ENCODE results near the gene KDM8.

KDM8 gene

GRCh38 chr16:27267037-27267677 lies 63.8 kb downstream of the KDM8 start:
- H3K27ac ChIP-seq (replicated peaks; ENCODE audit: low read length) = no peak overlapping the region
- peaks cover 5 to 8% of the 10 kb centered on the region in 2 donors for H3K4me1 ChIP-seq (ENCODE audit: control insufficient read depth in 2 of 2, insufficient read depth in 1 of 2, low read depth in 1 of 2, low read length in 2 of 2)
- no peak overlapping the region for H2AFZ ChIP-seq (ENCODE audit: low read length)
- no peak overlapping the region for H2BK15ac ChIP-seq (ENCODE audit: low read length)
- H3K23ac ChIP-seq (ENCODE audit: low read depth, low read length, poor library complexity) = no peak overlapping the region
- no peak overlapping the region for H3K4me2 ChIP-seq (ENCODE audit: insufficient read depth, low read length, poor library complexity, severe bottlenecking)
- H2BK120ac ChIP-seq (ENCODE audit: low read depth, low read length) = no peak overlapping the region
- H3K36me3 ChIP-seq (replicated peaks in 1 of 2; ENCODE audit: control insufficient read depth in 2 of 2, insufficient read depth in 2 of 2, low read length in 2 of 2) = peaks cover 0 to 6% of the 10 kb centered on the region in 2 donors
- no peak overlapping the region for H2AK5ac ChIP-seq (ENCODE audit: low read depth, low read length)
- H3K27me3 ChIP-seq (ENCODE audit: control insufficient read depth in 3 of 3, insufficient read depth in 3 of 3, low read depth in 1 of 3, low read length in 3 of 3) = no peaks in the 10 kb centered on the region
- no peak overlapping the region for H3K9ac ChIP-seq (ENCODE audit: low read depth, low read length, poor library complexity)
- no peak overlapping the region for H4K91ac ChIP-seq (ENCODE audit: low read depth, low read length, poor library complexity)
- H3K18ac ChIP-seq (ENCODE audit: low read length) = no peak overlapping the region
- H3K14ac ChIP-seq (ENCODE audit: low read length) = no peak overlapping the region
- no peaks in the 10 kb centered on the region for H3K9me3 ChIP-seq (replicated peaks in 1 of 2; ENCODE audit: control insufficient read depth in 2 of 2, insufficient read depth in 1 of 2, low read depth in 1 of 2, low read length in 2 of 2)
- no peak for DNase-seq (ENCODE audit: low spot score)
- H4K8ac ChIP-seq (ENCODE audit: low read depth, low read length) = no peak overlapping the region
- H3K4me3 ChIP-seq (ENCODE audit: low read length in 2 of 2) = no peak overlapping the region
- 100% methylated on average over 1 of the region's 8 CpGs; no CpG with 5 or more reads in 1 of the 2 donors for WGBS, 2 donors (ENCODE audit: extremely low coverage in 2 of 2, insufficient read length in 2 of 2, insufficient replicate concordance in 1 of 2)
- H2BK5ac ChIP-seq (ENCODE audit: low read length) = no peak overlapping the region
- no peak overlapping the region for H3K4ac ChIP-seq (ENCODE audit: low read length)
- H3K79me1 ChIP-seq (ENCODE audit: low read depth, low read length) = no peaks in the 10 kb centered on the region
- H2BK12ac ChIP-seq (ENCODE audit: low read length) = no peak overlapping the region

DNA sequence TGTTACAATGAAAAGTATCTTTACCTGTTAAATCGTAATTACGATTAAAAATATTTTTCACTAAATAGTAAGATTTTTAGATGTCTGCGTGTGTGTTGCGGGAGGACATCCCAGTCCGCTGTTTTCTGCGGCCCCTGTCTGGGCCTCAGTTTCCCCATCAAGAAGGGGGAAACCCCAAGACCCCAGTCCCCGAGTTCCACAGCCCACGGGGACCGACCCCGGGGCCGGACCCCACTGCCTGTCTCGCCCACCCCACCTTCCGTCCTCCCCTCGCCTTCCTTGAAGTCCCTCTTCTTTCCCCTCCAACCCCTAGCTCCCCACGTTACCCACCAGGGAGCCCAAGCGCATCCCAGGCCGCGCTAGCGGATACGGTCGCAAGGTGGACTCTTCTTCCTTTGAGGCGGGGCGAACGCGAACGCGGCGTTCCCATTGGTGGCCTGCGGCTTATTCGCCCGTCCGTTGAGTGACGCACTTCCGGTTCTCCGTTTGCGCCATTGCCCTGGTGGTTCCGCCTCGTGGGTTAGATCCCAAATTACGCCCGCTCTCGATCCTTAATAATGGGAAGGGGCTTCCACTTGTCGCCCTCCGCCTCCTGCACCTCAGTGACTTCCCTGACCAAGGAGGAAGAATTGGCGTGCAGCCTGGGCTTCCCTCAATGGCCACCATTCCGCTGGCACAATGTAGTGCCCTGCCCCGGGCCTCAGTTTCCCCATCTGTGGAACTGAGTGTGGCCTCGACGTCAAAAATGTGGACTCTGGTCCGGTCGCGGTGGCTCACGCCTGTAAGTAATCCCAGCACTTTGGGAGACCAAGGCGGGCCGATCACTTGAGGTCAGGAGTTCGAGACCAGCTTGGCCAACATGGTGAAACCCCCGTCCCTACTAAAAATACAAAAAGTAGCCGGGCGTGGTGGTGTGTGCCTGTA lies 65.3 kb downstream of the KDM8 start, which contains the start of gene NSMCE1:
Gene NSMCE1, minus strand, starts transcription at position 397 of the 924 bp plus-strand sequence. CDS start 11,202 bp downstream, outside the sequence.
- H3K27me3 ChIP-seq (ENCODE audit: control insufficient read depth in 3 of 3, insufficient read depth in 3 of 3, low read depth in 1 of 3, low read length in 3 of 3) = no peaks in the 10 kb centered on the region
- DNase-seq (ENCODE audit: low spot score) = peak; percentile 85
- H3K9ac ChIP-seq (ENCODE audit: low read depth, low read length, poor library complexity) = peak within 1 kb of the TSS; percentile 79
- peak within 1 kb of the TSS; percentile 9 for H3K23ac ChIP-seq (ENCODE audit: low read depth, low read length, poor library complexity)
- no peak within 1 kb of the TSS for H3K14ac ChIP-seq (ENCODE audit: low read length)
- peak within 1 kb of the TSS; percentile 57 for H2AK5ac ChIP-seq (ENCODE audit: low read depth, low read length)
- H2BK5ac ChIP-seq (ENCODE audit: low read length) = no peak within 1 kb of the TSS
- no peak within 1 kb of the TSS for H2BK120ac ChIP-seq (ENCODE audit: low read depth, low read length)
- peak within 1 kb of the TSS; percentile 86 for H2AFZ ChIP-seq (ENCODE audit: low read length)
- H2BK15ac ChIP-seq (ENCODE audit: low read length) = no peak within 1 kb of the TSS
- H3K27ac ChIP-seq (replicated peaks; ENCODE audit: low read length) = no peak within 1 kb of the TSS
- no CpG with 5 or more reads among the region's 58 CpGs for WGBS, 2 donors (ENCODE audit: extremely low coverage in 2 of 2, insufficient read length in 2 of 2, insufficient replicate concordance in 1 of 2)
- H4K8ac ChIP-seq (ENCODE audit: low read depth, low read length) = no peak within 1 kb of the TSS
- no peaks in the 10 kb centered on the region for H3K9me3 ChIP-seq (replicated peaks in 1 of 2; ENCODE audit: control insufficient read depth in 2 of 2, insufficient read depth in 1 of 2, low read depth in 1 of 2, low read length in 2 of 2)
- no peak within 1 kb of the TSS for H3K4ac ChIP-seq (ENCODE audit: low read length)
- no peak within 1 kb of the TSS for H4K91ac ChIP-seq (ENCODE audit: low read depth, low read length, poor library complexity)
- H3K18ac ChIP-seq (ENCODE audit: low read length) = peak within 1 kb of the TSS; percentile 93
- H3K36me3 ChIP-seq (replicated peaks in 1 of 2; ENCODE audit: control insufficient read depth in 2 of 2, insufficient read depth in 2 of 2, low read length in 2 of 2) = peaks cover 0 to 5% of the 10 kb centered on the region in 2 donors
- peak within 1 kb of the TSS; percentile 74 for H3K4me2 ChIP-seq (ENCODE audit: insufficient read depth, low read length, poor library complexity, severe bottlenecking)
- H3K4me3 ChIP-seq (ENCODE audit: low read length in 2 of 2) = peak within 1 kb of the TSS; percentile 74 to 88
- H3K4me1 ChIP-seq (ENCODE audit: control insufficient read depth in 2 of 2, insufficient read depth in 1 of 2, low read depth in 1 of 2, low read length in 2 of 2) = peaks cover 5 to 6% of the 10 kb centered on the region in 2 donors
- H3K79me1 ChIP-seq (ENCODE audit: low read depth, low read length) = no peaks in the 10 kb centered on the region
- no peak within 1 kb of the TSS for H2BK12ac ChIP-seq (ENCODE audit: low read length)

- Histone ChIP-seq H3K18ac (ENCODE audit: low read length) (no peak overlapping the region), H2BK5ac (ENCODE audit: low read length) (no peak overlapping the region), H3K9me3 (replicated peaks in 1 of 2; ENCODE audit: control insufficient read depth in 2 of 2, insufficient read depth in 1 of 2, low read depth in 1 of 2, low read length in 2 of 2) (no peaks in the 10 kb centered on the region), H3K4ac (ENCODE audit: low read length) (no peak overlapping the region), H2BK120ac (ENCODE audit: low read depth, low read length) (no peak overlapping the region), H3K36me3 (replicated peaks in 1 of 2; ENCODE audit: control insufficient read depth in 2 of 2, insufficient read depth in 2 of 2, low read length in 2 of 2) (no peaks in the 10 kb centered on the region), H2BK12ac (ENCODE audit: low read length) (no peak overlapping the region), H3K9ac (ENCODE audit: low read depth, low read length, poor library complexity) (no peak overlapping the region), H3K23ac (ENCODE audit: low read depth, low read length, poor library complexity) (no peak overlapping the region), H2AK5ac (ENCODE audit: low read depth, low read length) (no peak overlapping the region), H2AFZ (ENCODE audit: low read length) (peak overlapping the region; percentile 86), H3K27ac (replicated peaks; ENCODE audit: low read length) (no peak overlapping the region), H4K91ac (ENCODE audit: low read depth, low read length, poor library complexity) (no peak overlapping the region), H3K4me1 (ENCODE audit: control insufficient read depth in 2 of 2, insufficient read depth in 1 of 2, low read depth in 1 of 2, low read length in 2 of 2) (peaks cover 5 to 6% of the 10 kb centered on the region in 2 donors), H2BK15ac (ENCODE audit: low read length) (no peak overlapping the region), H3K4me2 (ENCODE audit: insufficient read depth, low read length, poor library complexity, severe bottlenecking) (no peak overlapping the region), H3K14ac (ENCODE audit: low read length) (no peak overlapping the region), H3K79me1 (ENCODE audit: low read depth, low read length) (no peaks in the 10 kb centered on the region), H3K27me3 (ENCODE audit: control insufficient read depth in 3 of 3, insufficient read depth in 3 of 3, low read depth in 1 of 3, low read length in 3 of 3) (no peaks in the 10 kb centered on the region), H4K8ac (ENCODE audit: low read depth, low read length) (no peak overlapping the region), H3K4me3 (ENCODE audit: low read length in 2 of 2) (peak overlapping the region in 1 of 2 donors; percentile 74)
- DNase-seq (ENCODE audit: low spot score) = no peak
- no CpG with 5 or more reads among the region's 9 CpGs for WGBS, 2 donors (ENCODE audit: extremely low coverage in 2 of 2, insufficient read length in 2 of 2, insufficient replicate concordance in 1 of 2)
Measured at GRCh38 chr16:27269300-27270150, 66.2 kb downstream of the KDM8 start.
